ENCODE results near the gene PCDHGA9. TPM values are rescaled to one million over a fixed set of nuclear protein-coding genes. Genes with fewer than 3 reads are reported as not detected.
"Not testable (repeated sequence)": the region's sequence is repeated elsewhere in the genome, so short reads cannot be mapped to it uniquely, and the experiment has no call there.

PCDHGA9 gene
- total RNA-seq, 2 donors from 2014 or later = 3.9 to 7.7 TPM

DNA sequence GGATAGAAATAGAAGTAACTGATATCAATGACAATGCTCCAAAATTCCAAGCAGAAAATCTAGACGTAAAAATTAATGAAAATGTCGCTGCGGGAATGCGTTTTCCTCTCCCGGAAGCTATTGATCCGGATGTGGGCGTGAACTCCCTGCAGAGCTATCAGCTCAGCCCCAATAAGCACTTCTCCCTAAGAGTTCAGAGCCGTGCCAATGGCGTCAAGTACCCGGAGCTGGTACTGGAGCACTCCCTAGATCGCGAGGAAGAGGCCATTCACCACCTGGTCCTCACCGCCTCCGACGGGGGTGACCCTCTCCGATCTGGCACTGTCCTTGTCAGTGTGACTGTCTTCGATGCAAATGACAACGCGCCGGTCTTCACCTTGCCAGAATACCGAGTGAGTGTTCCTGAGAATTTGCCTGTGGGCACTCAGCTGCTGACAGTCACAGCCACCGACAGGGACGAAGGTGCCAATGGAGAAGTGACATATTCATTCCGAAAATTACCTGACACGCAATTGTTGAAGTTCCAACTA lies 11.0 kb downstream of the PCDHGA9 start:
- Histone ChIP-seq H3K27ac (no peak overlapping the region), H3K36me3 (no peaks in the 10 kb centered on the region), H3K4me3 (peak overlapping the region; percentile 5 to 27), H3K4me1 (replicated peaks) (no peaks in the 10 kb centered on the region), H3K9me3 (no peaks in the 10 kb centered on the region), H3K27me3 (replicated peaks; ENCODE audit: insufficient read depth) (peaks cover 2% of the 10 kb centered on the region)
- 16% methylated on average over 25 of the region's 25 CpGs for WGBS
- intact Hi-C loops (cut with DNase I) = loop anchor here (10.0 kb wide), 1 partner anchor 111 kb away; no protein-coding TSS in a partner anchor
- TF ChIP-seq POLR2AphosphoS5 (IDR thresholded peaks at IDR 0.05) = no peak
- TF ChIP-seq, protein P1, sequence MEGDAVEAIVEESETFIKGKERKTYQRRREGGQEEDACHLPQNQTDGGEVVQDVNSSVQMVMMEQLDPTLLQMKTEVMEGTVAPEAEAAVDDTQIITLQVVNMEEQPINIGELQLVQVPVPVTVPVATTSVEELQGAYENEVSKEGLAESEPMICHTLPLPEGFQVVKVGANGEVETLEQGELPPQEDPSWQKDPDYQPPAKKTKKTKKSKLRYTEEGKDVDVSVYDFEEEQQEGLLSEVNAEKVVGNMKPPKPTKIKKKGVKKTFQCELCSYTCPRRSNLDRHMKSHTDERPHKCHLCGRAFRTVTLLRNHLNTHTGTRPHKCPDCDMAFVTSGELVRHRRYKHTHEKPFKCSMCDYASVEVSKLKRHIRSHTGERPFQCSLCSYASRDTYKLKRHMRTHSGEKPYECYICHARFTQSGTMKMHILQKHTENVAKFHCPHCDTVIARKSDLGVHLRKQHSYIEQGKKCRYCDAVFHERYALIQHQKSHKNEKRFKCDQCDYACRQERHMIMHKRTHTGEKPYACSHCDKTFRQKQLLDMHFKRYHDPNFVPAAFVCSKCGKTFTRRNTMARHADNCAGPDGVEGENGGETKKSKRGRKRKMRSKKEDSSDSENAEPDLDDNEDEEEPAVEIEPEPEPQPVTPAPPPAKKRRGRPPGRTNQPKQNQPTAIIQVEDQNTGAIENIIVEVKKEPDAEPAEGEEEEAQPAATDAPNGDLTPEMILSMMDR (IDR thresholded peaks at IDR 0.05) = no peak
- no peak for TF ChIP-seq POLR2A (IDR thresholded peaks at IDR 0.05)
- DNase-seq (ENCODE audit: low spot score) = no peak

DNA sequence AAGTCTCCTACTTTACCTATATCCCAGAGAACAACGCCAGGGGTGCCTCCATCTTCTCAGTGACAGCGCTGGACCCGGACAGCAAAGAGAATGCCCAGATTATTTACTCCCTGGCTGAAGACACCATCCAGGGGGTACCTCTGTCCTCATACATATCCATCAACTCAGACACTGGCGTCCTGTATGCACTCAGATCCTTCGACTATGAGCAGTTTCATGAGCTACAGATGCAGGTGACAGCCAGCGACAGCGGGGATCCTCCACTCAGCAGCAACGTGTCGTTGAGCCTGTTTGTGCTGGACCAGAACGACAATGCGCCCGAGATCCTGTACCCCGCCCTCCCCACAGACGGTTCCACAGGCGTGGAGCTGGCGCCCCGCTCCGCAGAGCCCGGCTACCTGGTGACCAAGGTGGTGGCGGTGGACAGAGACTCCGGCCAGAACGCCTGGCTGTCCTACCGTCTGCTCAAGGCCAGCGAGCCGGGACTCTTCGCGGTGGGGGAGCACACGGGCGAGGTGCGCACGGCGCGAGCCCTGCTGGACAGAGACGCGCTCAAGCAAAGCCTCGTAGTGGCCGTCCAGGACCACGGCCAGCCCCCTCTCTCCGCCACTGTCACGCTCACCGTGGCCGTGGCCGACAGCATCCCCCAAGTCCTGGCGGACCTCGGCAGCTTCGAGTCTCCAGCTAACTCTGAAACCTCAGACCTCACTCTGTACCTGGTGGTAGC lies 12.1 kb downstream of the PCDHGA9 start:
- not testable (repeated sequence) for H3K27ac ChIP-seq; H3K4me3 ChIP-seq; DNase-seq (ENCODE audit: low spot score); H3K4me1 ChIP-seq (replicated peaks); H3K9me3 ChIP-seq; H3K36me3 ChIP-seq; H3K27me3 ChIP-seq (replicated peaks; ENCODE audit: insufficient read depth)
- intact Hi-C loops (cut with DNase I) = loop anchor here (10.0 kb wide), 1 partner anchor 110 kb away; no protein-coding TSS in a partner anchor
- 25% methylated on average over 37 of the region's 46 CpGs for WGBS

DNA sequence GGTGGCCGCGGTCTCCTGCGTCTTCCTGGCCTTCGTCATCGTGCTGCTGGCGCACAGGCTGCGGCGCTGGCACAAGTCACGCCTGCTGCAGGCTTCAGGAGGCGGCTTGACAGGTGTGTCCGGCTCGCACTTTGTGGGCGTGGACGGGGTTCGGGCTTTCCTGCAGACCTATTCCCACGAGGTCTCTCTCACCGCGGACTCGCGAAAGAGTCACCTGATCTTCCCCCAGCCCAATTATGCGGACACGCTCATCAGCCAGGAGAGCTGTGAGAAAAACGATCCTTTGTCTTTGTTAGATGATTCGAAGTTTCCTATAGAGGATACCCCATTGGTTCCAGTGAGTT lies 12.7 kb downstream of the PCDHGA9 start:
- 26% methylated on average over 18 of the region's 24 CpGs for WGBS
- H3K9me3 ChIP-seq; H3K4me1 ChIP-seq (replicated peaks); H3K27ac ChIP-seq; H3K36me3 ChIP-seq; H3K27me3 ChIP-seq (replicated peaks; ENCODE audit: insufficient read depth); DNase-seq (ENCODE audit: low spot score); H3K4me3 ChIP-seq: not testable (repeated sequence)
- intact Hi-C loops (cut with DNase I) = loop anchor here (10.0 kb wide), 1 partner anchor 110 kb away; no protein-coding TSS in a partner anchor

DNA sequence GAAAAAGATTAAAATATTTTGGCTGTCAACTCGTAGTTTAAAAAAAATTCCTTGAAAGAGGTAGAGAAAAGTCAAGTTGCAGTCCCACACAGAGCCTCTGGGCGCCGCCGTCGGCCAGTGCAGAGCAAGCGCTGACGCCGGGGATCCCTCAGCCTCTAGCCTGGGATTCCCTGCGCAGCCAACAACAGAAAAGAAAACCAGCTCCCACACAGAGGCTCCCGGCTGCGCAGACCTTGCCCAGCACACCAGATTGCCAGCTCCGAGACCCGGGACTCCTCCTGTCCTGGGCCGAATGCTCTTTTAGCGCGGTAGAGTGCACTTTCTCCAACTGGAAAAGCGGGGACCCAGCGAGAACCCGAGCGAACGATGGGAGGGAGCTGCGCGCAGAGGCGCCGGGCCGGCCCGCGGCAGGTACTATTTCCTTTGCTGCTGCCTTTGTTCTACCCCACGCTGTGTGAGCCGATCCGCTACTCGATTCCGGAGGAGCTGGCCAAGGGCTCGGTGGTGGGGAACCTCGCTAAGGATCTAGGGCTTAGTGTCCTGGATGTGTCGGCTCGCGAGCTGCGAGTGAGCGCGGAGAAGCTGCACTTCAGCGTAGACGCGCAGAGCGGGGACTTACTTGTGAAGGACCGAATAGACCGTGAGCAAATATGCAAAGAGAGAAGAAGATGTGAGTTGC lies 15.1 kb downstream of the PCDHGA9 start, which contains the start of gene PCDHGB7:
Gene PCDHGB7, plus strand, starts transcription at position 184 of the 679 bp plus-strand sequence. Its CDS starts 183 bp downstream, at position 367.
- peak within 1 kb of the TSS in 1 of 2 donors; percentile 36 for H3K27ac ChIP-seq
- not testable (repeated sequence) for H3K9me3 ChIP-seq; H3K4me1 ChIP-seq (replicated peaks); H3K27me3 ChIP-seq (replicated peaks; ENCODE audit: insufficient read depth); H3K36me3 ChIP-seq
- TF ChIP-seq, protein P1 (IDR thresholded peaks at IDR 0.05) = peak in 3 of 4 experiments; percentile 33 to 80 (median 67)
- 9% methylated on average over 46 of the region's 47 CpGs for WGBS
- peak within 1 kb of the TSS; percentile 23 to 30 for H3K4me3 ChIP-seq
- peak; percentile 53 for DNase-seq (ENCODE audit: low spot score)
- intact Hi-C loops (cut with DNase I) = loop anchor here (10.0 kb wide), 1 partner anchor 107 kb away; no protein-coding TSS in a partner anchor

DNA sequence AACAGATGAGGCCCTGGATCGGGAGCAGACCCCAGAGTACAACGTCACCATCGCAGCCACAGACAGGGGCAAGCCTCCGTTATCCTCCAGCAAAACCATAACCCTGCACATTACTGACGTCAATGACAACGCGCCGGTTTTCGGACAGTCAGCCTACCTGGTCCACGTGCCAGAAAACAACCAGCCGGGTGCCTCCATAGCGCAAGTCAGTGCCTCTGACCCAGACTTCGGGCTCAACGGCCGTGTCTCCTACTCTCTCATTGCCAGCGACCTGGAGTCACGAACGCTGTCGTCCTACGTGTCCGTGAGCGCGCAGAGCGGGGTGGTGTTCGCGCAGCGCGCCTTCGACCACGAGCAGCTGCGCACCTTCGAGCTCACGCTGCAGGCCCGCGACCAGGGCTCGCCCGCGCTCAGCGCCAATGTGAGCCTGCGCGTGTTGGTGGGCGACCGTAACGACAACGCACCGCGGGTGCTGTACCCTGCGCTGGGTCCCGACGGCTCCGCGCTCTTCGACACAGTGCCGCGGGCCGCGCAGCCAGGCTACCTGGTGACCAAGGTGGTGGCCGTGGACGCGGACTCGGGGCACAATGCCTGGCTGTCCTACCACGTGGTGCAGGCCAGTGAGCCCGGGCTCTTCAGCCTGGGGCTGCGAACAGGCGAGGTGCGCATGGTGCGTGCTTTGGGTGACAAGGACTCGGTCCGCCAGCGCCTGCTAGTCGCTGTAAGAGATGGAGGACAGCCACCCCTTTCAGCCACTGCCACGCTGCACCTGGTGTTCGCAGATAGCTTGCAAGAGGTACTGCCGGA lies 16.7 kb downstream of the PCDHGA9 start:
- Histone ChIP-seq H3K27me3 (replicated peaks; ENCODE audit: insufficient read depth) (no peaks in the 10 kb centered on the region), H3K36me3 (no peaks in the 10 kb centered on the region), H3K27ac (no peak overlapping the region), H3K4me3 (no peak overlapping the region), H3K4me1 (replicated peaks) (no peaks in the 10 kb centered on the region), H3K9me3 (no peaks in the 10 kb centered on the region)
- TF ChIP-seq, protein P1 (IDR thresholded peaks at IDR 0.05) = no peak
- no peak for TF ChIP-seq POLR2A (IDR thresholded peaks at IDR 0.05)
- no peak for TF ChIP-seq POLR2AphosphoS5 (IDR thresholded peaks at IDR 0.05)
- DNase-seq (ENCODE audit: low spot score) = no peak
- 27% methylated on average over 71 of the region's 74 CpGs for WGBS
- intact Hi-C loops (cut with DNase I) = loop anchor here (10.0 kb wide), 1 partner anchor 106 kb away; no protein-coding TSS in a partner anchor
